GM23338 (cell line): Measurements from ENCODE around the gene CADPS.

Experiments
- CREB1 ChIP-seq: fragments of 250-450 bp; sonication (Bioruptor Pico); IDR thresholded peaks from 2 replicates; pipeline ENCODE4 v1.5.0; 2020; ENCODE audit warnings: low read depth, mild to moderate bottlenecking, moderate library complexity
- EZH2 ChIP-seq: fragments of 200-600 bp; sonication (generic); IDR thresholded peaks from one replicate; pipeline ENCODE4 v1.8.0; 2017; ENCODE audit warnings: antibody characterized with exemption, mild to moderate bottlenecking, low read depth; ENCODE audit not compliant: unreplicated experiment
- EZH2phosphoT487 ChIP-seq: fragments of 200-600 bp; sonication (generic); IDR thresholded peaks from one replicate; pipeline ENCODE4 v1.8.1; 2018; ENCODE audit warnings: antibody characterized with exemption; ENCODE audit not compliant: unreplicated experiment
- JUNB ChIP-seq: IDR thresholded peaks from one replicate; pipeline ENCODE4 v1.6.1; 2016; ENCODE audit warnings: antibody characterized with exemption; ENCODE audit not compliant: unreplicated experiment
- NANOG ChIP-seq: IDR thresholded peaks from 2 replicates; pipeline ENCODE4 v1.6.1; 2016; ENCODE audit warnings: antibody characterized with exemption, borderline replicate concordance
- POLR2AphosphoS5 ChIP-seq: IDR thresholded peaks from 2 replicates; pipeline ENCODE4 v1.6.1; 2016; ENCODE audit warnings: antibody characterized with exemption, low read depth
- STAT1 ChIP-seq: IDR thresholded peaks from one replicate; pipeline ENCODE4 v1.6.1; 2016; ENCODE audit warnings: antibody characterized with exemption; ENCODE audit not compliant: unreplicated experiment
- ZNF114 ChIP-seq: fragments of 250-450 bp; sonication (Bioruptor Pico); IDR thresholded peaks from 2 replicates; pipeline ENCODE4 v1.5.0; 2020; ENCODE audit warnings: mild to moderate bottlenecking, moderate library complexity
- ZNF331 ChIP-seq: fragments of 250-450 bp; sonication (Bioruptor Pico); IDR thresholded peaks from 2 replicates; pipeline ENCODE4 v1.5.0; 2020; ENCODE audit warnings: low read depth, mild to moderate bottlenecking, moderate library complexity
- TF ChIP-seq, protein P1 (sequence below), 2 experiments: fragments of 200-600 bp in 1 of 2; sonication (generic) in 1 of 2; conservative IDR thresholded peaks; 2 replicates each; pipeline versions ENCODE4 v1.5.1 to v1.6.1; 2016 to 2017; ENCODE audit warnings: antibody characterized with exemption in 2 of 2, low read depth in 2 of 2, mild to moderate bottlenecking in 2 of 2, moderate library complexity in 1 of 2
- TF ChIP-seq, protein P2 (sequence below): IDR thresholded peaks from one replicate; pipeline ENCODE4 v1.6.1; 2018; ENCODE audit warnings: antibody characterized with exemption; ENCODE audit not compliant: unreplicated experiment
- TF ChIP-seq, protein P3 (sequence below): IDR thresholded peaks from 2 replicates; pipeline ENCODE4 v1.6.1; 2016; ENCODE audit warnings: antibody characterized with exemption

DNA sequence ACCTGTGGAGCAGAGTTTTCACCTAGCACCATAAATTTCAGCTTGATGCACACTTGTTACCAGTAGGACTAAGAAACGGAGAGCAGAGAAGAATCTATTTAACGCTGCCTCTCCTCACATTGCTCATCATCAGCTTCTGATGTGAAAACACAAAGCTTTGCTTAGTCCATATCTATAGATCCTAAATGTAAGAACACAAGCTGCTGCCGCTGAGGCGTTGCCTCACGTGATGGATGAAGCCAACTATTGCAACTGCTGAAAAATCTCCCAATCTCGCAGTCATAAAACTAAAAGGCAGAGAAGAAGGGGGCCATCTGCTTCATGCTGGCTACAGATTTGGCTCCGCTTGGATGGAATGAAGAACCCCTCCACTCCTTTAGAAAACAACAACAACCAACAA is 42.7 kb downstream of the CADPS start:
- TF ChIP-seq, protein P1, sequence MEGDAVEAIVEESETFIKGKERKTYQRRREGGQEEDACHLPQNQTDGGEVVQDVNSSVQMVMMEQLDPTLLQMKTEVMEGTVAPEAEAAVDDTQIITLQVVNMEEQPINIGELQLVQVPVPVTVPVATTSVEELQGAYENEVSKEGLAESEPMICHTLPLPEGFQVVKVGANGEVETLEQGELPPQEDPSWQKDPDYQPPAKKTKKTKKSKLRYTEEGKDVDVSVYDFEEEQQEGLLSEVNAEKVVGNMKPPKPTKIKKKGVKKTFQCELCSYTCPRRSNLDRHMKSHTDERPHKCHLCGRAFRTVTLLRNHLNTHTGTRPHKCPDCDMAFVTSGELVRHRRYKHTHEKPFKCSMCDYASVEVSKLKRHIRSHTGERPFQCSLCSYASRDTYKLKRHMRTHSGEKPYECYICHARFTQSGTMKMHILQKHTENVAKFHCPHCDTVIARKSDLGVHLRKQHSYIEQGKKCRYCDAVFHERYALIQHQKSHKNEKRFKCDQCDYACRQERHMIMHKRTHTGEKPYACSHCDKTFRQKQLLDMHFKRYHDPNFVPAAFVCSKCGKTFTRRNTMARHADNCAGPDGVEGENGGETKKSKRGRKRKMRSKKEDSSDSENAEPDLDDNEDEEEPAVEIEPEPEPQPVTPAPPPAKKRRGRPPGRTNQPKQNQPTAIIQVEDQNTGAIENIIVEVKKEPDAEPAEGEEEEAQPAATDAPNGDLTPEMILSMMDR (conservative IDR thresholded peaks at IDR 0.05; ENCODE audit: low read depth in 2 of 2) = no peak
- TF ChIP-seq POLR2AphosphoS5 (no peak), EZH2 (no peak), JUNB (no peak), EZH2phosphoT487 (no peak), CREB1 (CRISPR knock-in tag) (no peak), ZNF114 (CRISPR knock-in tag) (no peak), NANOG (no peak), STAT1 (no peak), ZNF331 (no peak)
- TF ChIP-seq, protein P2, sequence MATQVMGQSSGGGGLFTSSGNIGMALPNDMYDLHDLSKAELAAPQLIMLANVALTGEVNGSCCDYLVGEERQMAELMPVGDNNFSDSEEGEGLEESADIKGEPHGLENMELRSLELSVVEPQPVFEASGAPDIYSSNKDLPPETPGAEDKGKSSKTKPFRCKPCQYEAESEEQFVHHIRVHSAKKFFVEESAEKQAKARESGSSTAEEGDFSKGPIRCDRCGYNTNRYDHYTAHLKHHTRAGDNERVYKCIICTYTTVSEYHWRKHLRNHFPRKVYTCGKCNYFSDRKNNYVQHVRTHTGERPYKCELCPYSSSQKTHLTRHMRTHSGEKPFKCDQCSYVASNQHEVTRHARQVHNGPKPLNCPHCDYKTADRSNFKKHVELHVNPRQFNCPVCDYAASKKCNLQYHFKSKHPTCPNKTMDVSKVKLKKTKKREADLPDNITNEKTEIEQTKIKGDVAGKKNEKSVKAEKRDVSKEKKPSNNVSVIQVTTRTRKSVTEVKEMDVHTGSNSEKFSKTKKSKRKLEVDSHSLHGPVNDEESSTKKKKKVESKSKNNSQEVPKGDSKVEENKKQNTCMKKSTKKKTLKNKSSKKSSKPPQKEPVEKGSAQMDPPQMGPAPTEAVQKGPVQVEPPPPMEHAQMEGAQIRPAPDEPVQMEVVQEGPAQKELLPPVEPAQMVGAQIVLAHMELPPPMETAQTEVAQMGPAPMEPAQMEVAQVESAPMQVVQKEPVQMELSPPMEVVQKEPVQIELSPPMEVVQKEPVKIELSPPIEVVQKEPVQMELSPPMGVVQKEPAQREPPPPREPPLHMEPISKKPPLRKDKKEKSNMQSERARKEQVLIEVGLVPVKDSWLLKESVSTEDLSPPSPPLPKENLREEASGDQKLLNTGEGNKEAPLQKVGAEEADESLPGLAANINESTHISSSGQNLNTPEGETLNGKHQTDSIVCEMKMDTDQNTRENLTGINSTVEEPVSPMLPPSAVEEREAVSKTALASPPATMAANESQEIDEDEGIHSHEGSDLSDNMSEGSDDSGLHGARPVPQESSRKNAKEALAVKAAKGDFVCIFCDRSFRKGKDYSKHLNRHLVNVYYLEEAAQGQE = no peak
- TF ChIP-seq, protein P3, sequence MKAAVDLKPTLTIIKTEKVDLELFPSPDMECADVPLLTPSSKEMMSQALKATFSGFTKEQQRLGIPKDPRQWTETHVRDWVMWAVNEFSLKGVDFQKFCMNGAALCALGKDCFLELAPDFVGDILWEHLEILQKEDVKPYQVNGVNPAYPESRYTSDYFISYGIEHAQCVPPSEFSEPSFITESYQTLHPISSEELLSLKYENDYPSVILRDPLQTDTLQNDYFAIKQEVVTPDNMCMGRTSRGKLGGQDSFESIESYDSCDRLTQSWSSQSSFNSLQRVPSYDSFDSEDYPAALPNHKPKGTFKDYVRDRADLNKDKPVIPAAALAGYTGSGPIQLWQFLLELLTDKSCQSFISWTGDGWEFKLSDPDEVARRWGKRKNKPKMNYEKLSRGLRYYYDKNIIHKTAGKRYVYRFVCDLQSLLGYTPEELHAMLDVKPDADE = no peak
